ENCODE measurements around the gene RHEB.
A peak's percentile ranks its signal among the peaks of the same experiment; 100 is the strongest.

The RHEB gene, protein sequence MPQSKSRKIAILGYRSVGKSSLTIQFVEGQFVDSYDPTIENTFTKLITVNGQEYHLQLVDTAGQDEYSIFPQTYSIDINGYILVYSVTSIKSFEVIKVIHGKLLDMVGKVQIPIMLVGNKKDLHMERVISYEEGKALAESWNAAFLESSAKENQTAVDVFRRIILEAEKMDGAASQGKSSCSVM

DNA sequence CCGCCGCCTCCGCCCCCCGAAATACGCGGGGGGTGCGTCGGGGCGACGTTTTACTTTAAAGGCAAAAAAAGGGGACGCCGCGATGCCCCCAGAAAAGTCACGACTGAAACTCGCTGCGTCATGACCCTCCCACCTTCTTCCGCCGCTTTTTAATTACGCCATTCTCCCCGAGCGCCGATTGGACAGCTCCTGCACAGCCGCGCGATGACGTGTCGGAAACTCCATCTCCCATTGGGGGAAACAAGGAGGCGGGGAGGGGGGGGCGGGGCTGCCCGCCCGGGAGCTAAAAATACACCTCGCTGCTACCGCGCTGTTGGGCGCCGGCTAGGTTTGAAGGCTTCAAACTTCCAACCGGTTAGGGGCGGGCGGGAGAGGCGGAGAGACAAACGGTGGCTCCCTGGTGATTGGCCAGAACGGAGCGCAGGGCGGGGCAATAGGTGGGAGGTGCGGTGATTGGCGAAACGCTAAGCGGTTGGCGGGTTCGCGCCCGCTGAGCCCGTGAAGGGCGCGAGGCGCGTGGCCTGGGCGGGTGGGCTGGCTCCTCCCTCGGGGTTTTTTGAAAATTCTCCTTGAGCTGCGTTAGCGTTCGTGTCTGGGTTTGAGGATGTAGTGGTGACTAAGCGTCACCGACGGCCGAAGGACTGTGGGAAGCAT, at the start of gene RHEB:
Gene RHEB (minus strand): TSS at position 131 of the 654 bp plus-strand sequence. CDS start 384 bp downstream, outside the sequence.
- peaks cover 2% of the 10 kb centered on the region for H3K36me3 ChIP-seq (replicated peaks)
- TF ChIP-seq, protein P1, sequence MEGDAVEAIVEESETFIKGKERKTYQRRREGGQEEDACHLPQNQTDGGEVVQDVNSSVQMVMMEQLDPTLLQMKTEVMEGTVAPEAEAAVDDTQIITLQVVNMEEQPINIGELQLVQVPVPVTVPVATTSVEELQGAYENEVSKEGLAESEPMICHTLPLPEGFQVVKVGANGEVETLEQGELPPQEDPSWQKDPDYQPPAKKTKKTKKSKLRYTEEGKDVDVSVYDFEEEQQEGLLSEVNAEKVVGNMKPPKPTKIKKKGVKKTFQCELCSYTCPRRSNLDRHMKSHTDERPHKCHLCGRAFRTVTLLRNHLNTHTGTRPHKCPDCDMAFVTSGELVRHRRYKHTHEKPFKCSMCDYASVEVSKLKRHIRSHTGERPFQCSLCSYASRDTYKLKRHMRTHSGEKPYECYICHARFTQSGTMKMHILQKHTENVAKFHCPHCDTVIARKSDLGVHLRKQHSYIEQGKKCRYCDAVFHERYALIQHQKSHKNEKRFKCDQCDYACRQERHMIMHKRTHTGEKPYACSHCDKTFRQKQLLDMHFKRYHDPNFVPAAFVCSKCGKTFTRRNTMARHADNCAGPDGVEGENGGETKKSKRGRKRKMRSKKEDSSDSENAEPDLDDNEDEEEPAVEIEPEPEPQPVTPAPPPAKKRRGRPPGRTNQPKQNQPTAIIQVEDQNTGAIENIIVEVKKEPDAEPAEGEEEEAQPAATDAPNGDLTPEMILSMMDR (IDR thresholded peaks at IDR 0.05; ENCODE audit: low read depth, low read length, missing control alignments): no peak
- H3K4me3 ChIP-seq (ENCODE audit: low read depth, low read length): peak within 1 kb of the TSS; percentile 80
- peak; percentile 99 for DNase-seq
- in situ Hi-C loops (cut with HindIII; ENCODE audit: low pct_ligation_motif_present, low sequenced_read_pairs): no loop called here
- H3K27ac ChIP-seq: peak within 1 kb of the TSS; percentile 96
- H3K27me3 ChIP-seq (replicated peaks): no peaks in the 10 kb centered on the region

DNA sequence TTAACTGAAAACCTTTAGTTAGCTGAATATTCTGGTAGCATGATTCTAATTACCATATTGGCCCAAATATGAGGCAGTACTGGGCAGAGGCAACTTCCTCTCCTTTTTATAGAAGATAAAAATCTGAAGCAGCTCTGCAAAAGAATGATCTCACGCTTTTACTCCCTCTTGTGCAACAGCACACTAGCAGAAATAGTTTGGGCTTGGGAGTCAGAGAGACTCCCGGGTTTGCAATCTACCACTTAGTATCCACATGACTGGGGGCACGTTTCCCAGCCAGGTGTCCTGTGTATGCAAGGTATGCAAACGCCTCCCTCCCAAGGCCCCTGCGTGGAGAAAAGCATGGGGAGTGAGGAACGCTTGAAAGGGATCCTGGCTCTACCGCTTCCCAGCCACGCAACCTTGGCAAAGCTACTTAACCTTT, 47.2 kb upstream of the RHEB start:
- peak; percentile 30 for DNase-seq
- TF ChIP-seq, protein P1 (IDR thresholded peaks at IDR 0.05; ENCODE audit: low read depth, low read length, missing control alignments): no peak
- Histone ChIP-seq H3K4me3 (ENCODE audit: low read depth, low read length) (no peak overlapping the region), H3K36me3 (replicated peaks) (peaks cover 47% of the 10 kb centered on the region), H3K27me3 (replicated peaks) (no peaks in the 10 kb centered on the region), H3K27ac (no peak overlapping the region)
- in situ Hi-C loops (cut with HindIII; ENCODE audit: low pct_ligation_motif_present, low sequenced_read_pairs): no loop called here

DNA sequence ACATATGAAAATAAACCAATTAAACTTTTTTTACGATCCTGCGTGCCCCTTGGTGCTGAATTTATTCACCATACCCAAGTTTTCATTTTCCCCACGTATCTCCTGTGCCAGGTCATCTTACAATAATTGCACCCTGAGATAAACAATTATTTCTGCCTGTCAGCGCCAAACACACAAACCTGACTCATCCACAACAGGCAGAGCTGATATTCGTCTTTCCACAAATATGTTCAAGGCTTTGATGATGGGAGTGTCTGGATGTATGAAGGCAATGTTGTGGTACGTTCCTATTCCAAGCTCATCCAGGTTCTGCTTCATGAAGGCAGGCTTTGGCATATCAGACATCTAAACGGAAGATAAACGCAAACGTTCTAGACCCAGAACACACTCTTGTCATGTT, 45.8 kb upstream of the RHEB start:
- no peak for DNase-seq
- H3K4me3 ChIP-seq (ENCODE audit: low read depth, low read length): no peak overlapping the region
- peaks cover 53% of the 10 kb centered on the region for H3K36me3 ChIP-seq (replicated peaks)
- no peaks in the 10 kb centered on the region for H3K27me3 ChIP-seq (replicated peaks)
- H3K27ac ChIP-seq: no peak overlapping the region
- TF ChIP-seq, protein P1 (IDR thresholded peaks at IDR 0.05; ENCODE audit: low read depth, low read length, missing control alignments): no peak
- in situ Hi-C loops (cut with HindIII; ENCODE audit: low pct_ligation_motif_present, low sequenced_read_pairs): no loop called here

DNA sequence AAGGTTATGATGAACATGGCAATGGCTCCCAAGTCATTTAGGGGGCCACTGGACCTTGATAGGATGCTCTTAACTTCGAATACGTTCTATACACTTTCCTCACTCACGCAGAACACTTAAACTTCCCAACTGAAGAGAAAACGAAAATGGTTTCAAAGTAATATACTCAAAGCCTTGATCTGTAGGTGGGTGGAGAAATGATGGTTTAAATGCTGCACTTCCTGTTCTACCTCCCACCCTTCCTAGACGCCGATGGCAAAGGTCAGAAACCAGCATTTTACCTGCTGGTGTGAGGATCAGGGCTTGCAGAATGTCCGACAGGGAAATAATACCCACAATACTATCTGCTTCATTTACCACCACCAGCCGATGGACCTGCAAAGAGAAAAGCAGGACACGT, 40.5 kb upstream of the RHEB start:
- peaks cover 55% of the 10 kb centered on the region for H3K36me3 ChIP-seq (replicated peaks)
- TF ChIP-seq, protein P1 (IDR thresholded peaks at IDR 0.05; ENCODE audit: low read depth, low read length, missing control alignments): no peak
- no peak for DNase-seq
- H3K4me3 ChIP-seq (ENCODE audit: low read depth, low read length): no peak overlapping the region
- no peak overlapping the region for H3K27ac ChIP-seq
- no peaks in the 10 kb centered on the region for H3K27me3 ChIP-seq (replicated peaks)
- in situ Hi-C loops (cut with HindIII; ENCODE audit: low pct_ligation_motif_present, low sequenced_read_pairs): no loop called here

DNA sequence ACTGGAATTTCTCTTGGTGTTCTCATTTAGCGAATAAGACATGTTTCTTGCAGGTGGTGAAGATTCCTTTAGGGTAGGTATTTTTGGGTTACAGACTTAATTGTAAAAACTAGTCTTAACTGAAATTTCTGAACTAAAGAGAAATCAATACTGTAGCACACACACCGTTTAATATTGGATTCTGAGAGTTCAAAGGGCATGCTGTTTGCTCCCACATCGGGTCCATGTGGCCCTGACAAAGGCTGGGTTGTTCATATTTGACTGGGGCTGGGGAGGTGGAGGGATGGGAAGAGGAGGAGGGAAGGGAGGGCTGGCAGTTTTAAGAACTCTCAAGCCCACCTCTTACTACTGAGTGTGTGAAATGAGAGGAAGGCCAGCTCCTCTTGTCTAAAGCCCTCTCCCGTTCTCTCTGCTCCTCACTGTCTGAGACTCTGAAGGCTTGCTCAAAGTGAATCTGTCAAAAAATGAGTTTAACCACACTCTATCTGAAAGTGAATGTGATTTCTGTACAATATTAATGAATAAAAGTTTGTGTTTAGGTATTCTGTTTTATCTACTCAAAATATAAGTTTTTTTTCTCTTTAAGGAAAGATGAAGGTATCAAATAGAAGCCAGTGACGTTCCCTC, 40.0 kb upstream of the RHEB start:
- peaks cover 58% of the 10 kb centered on the region for H3K36me3 ChIP-seq (replicated peaks)
- DNase-seq: no peak
- no peaks in the 10 kb centered on the region for H3K27me3 ChIP-seq (replicated peaks)
- in situ Hi-C loops (cut with HindIII; ENCODE audit: low pct_ligation_motif_present, low sequenced_read_pairs): no loop called here
- no peak overlapping the region for H3K27ac ChIP-seq
- TF ChIP-seq, protein P1 (IDR thresholded peaks at IDR 0.05; ENCODE audit: low read depth, low read length, missing control alignments): no peak
- no peak overlapping the region for H3K4me3 ChIP-seq (ENCODE audit: low read depth, low read length)
